GM11168 (cell line): ENCODE measurements around the gene BAZ1B.
"Not testable (repeated sequence)": the region's sequence is repeated elsewhere in the genome, so short reads cannot be mapped to it uniquely, and the experiment has no call there.

Experiments
- in situ Hi-C: fragments of 300-500 bp; cut with MboI; formaldehyde crosslinking; loops from one replicate; pipeline ENCODE4 v1.12.0; 2022; ENCODE audit warnings: low sequenced_read_pairs; ENCODE audit not compliant: unreplicated experiment

BAZ1B gene

DNA sequence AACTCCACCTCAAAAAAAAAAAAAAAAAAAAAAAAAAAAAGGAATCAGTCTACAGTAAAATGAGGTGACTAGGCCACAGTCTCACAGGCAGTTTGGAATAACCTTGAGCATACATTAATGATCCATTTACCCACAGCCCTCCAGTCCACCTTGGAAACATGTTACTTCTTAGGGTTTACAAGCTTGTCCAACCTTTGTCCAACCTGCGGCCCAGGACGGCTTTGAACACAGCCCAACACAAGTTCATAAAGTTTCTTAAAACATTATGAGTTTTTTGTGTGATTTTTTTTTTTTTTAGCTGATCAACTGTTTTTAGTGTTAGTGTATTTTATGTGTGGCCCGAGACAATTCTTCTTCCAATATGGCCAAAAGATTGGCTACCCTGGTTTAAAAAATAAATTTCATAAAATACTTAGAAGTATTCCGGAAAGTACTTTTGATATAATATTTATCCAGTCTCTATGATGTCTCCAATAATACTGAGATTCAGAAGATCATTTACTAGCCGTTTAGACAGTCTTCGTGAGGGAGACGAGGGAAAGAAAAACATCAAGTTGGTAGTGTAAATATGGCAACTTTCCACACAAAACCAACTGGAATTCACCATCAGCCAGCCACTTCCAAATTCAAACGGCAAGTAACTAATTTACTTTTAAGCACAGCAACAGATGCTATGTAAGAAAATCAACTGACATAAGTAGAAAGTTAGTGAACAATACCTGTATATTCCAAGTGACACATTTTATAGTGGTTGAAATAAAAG is 9.9 kb downstream of the BAZ1B start:
- in situ Hi-C loops = no loop called here

- in situ Hi-C loops = no loop called here
These were observed 12.6 kb downstream of the BAZ1B start for GRCh38 chr7:73509463-73509862.

DNA sequence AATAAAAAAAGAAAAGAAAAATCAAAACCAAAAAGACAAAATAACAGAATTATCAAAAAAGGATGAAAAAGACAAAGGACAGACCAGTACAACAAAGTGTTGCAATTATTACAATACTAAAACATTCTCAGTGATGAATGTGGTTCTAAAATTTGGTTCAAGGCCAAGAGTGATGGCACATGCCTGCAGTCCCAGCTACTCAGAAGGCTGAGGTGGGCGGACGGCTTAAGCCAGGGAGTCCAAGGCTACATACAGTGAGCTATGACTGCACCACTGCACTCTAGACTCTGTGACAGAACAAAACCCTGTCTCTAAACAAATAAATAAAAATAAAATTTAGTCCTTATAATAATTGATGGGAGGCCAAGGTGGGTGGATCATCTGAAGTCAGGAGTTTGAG is 14.5 kb downstream of the BAZ1B start:
- in situ Hi-C loops = no loop called here

DNA sequence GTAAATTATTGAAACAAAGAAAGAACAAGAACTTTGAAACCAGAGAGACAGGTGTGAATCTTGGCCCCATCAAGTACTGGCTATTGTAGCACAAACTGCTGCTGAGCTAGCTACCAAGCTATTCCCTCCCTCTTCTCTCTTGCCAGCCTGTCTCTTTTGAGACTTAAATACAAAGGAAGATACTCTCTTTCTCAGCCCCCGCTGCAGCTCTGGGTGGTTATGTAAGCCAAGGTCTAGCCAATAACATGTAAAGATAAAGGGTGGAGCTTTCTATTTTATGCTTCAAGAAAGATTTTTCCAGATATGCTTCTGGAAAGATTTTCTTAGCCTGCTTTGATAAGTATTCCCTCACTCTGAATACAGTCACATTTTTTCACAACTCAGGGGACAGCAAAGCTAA is 17.2 kb downstream of the BAZ1B start:
- in situ Hi-C loops = no loop called here

GRCh38 chr7:73504017-73504416 is 18.1 kb downstream of the BAZ1B start:
- in situ Hi-C loops = no loop called here

GRCh38 chr7:73503229-73503628 is 18.9 kb downstream of the BAZ1B start:
- in situ Hi-C loops = no loop called here

GRCh38 chr7:73496626-73497025 is 25.5 kb downstream of the BAZ1B start:
- in situ Hi-C loops = no loop called here

DNA sequence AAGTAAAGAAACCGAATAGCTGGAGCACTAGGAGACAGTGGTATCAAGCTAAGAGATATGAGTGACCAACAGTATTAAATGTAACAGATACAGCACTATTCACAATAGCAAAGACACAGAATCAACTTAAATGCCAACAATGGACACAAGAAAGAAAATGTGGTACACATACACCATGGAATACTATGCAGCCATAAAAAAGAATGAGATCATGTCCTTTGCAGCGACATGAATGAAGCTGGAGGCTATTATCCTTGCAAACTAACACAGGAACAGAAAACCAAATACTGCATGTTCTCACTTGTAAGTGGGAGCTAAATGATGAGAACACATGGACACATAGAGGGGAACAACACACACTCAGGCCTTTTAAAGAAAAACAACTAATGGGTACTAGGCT is 26.6 kb downstream of the BAZ1B start:
- in situ Hi-C loops = not testable (repeated sequence)

DNA sequence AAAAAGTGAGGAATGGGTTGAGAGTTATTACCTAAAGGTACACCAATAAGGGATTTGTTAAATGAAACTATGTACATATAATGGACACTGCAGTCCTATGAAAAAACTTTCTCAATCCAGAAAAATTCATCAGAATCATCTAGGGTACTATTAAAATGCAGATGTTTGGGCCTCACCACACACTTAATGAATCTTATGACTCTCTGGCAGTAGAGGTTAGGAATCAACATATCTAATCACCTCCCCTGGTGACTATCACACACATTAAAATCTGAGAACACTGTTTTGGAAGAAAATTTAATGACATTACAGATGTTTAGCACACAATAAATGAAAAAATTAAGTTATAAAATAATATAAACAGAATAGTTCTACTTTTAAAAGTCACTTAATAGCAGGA is 32.1 kb downstream of the BAZ1B start:
- in situ Hi-C loops = no loop called here

GRCh38 chr7:73487486-73487885 is 34.6 kb downstream of the BAZ1B start:
- in situ Hi-C loops = no loop called here

DNA sequence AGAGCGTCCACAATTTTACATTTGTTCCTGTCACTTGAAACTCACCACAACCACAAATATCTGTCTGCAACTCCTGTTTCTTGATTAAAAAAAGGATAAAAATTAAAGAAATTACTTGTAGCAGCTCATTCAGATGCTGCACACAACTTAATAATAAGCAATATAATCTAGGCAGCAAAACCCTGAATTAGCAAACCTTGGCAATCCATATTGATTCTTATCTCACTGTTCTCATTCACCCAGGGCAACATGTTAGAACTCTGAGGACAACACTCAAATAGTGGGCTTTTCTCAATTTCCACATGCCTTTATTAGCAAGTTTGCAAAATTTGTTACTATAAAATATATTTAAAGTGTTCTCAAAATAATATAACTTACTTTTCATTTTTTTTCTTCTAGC is 38.9 kb downstream of the BAZ1B start:
- in situ Hi-C loops = no loop called here

DNA sequence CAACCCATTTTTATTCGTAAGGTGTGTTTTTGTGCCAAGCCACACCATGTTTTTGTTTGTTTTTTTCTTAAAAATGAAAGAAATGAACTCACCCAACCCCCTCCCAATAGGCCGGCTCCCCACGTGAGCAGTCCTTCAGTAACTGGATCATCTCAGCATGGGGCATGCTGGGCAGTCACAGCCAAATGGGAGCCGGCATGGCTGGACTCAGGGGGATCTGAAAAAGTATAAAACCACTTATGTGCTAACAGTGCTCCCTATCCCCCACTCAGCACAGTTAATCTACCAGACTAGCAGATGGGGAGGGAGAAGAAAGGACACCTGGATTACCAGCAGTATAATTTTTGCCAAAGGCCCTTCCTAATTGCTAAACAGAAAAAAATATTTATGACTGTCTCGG is 39.3 kb downstream of the BAZ1B start:
- in situ Hi-C loops = no loop called here

GRCh38 chr7:73481521-73481920 is 40.6 kb downstream of the BAZ1B start:
- in situ Hi-C loops = not testable (repeated sequence)

GRCh38 chr7:73478549-73478948 is 43.5 kb downstream of the BAZ1B start:
- in situ Hi-C loops = no loop called here

- in situ Hi-C loops = no loop called here
These were observed 44.7 kb downstream of the BAZ1B start for GRCh38 chr7:73477376-73477775.

DNA sequence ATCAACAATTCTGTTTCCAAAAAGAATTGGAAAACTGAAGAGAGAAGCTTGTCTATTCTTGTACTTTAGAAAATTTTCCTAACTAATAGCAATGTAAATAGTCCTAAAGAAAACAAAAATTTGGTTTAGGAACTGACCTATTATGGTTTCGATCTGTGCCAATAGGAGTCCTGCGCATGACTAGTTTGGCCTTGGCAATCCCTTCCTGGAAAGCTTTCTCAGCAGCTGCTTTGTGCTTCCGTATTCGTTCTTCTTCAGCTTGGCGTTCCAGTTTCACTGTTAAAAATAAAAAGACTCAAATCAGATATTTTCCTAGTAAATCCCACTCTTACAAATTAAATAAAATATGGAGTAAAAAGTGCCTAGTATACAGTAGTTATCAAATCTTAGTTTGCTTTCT is 51.9 kb downstream of the BAZ1B start:
- in situ Hi-C loops = no loop called here

DNA sequence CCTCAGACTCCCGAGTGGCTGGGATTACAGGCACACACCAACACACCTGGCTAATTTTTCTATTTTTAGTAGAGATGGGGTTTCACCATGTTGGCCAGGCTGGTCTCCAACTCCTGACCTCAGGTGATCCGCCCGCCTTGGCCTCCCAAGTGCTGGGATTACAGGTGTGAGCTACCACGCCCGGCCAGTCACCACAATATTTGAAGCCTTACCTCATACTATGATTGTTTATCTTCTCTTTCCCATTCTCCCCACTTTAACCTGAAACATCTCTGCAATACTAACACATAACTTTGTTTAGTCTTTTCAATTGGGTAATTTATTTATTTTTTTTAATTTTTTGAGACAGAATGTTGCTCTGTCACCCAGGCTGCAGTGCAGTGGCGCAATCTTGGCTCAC is 55.0 kb downstream of the BAZ1B start:
- in situ Hi-C loops = not testable (repeated sequence)

DNA sequence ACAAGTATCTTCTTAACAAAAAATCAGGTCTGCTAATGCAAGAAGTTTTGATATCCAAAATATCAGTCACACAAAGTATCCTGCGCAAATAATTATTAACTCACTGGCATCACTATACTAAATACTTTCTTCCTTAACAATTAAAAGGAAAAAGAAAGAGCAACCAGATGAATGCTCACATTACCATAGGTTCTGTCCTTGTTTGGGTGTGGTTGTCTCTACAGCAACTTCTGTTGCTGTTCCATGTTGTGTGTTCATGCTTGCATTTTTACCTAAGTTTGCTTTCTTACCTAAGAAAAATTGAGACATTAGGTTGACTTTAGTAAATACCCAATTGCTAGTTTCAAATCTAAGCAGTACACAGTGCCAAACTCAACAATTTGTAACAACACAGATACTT is 56.0 kb downstream of the BAZ1B start:
- in situ Hi-C loops = no loop called here

GRCh38 chr7:73463966-73464365 is 58.1 kb downstream of the BAZ1B start:
- in situ Hi-C loops = no loop called here

DNA sequence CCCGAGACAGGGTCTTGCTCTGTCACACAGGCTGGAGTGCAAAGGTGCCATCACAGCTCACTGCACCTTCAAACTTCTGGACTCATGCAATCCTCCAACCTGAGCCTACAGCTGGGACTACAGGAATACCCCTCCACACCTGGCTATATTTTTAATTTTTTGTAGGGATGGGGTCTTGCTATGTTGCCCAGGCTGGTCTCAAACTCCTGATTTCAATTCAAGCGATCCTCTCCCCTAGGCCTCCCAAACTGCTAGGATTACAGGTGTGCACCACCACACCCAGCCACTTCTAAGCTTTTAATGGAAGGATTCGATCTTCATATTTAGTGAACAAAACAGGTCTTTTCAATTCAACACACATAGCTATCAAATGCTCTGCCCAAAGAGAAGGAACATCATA is 58.8 kb downstream of the BAZ1B start:
- in situ Hi-C loops = no loop called here

DNA sequence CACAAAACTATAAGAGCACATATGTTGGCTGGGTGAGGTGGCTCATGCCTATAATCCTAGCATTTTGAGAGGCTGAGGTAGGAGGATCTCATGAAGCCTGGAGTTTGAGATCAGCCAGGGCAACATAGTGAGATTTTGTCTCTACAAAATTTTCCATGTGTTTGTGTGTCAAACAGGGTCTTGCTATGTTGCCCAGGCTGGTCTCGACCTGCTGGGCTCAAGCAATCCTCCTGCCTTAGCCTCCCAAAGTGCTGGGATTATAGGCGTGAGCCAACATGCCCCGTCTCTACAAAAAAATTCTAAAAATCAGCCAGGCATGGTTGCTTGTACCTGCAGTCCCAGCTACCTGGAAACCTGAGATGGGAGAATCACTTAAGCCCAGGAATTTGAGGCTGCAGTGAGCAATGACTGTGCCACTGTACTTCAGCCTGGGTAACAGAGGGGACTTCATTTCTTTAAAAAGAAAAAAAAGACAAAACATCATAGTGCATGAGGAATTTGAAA is 60.3 kb downstream of the BAZ1B start:
- in situ Hi-C loops = no loop called here

- in situ Hi-C loops = no loop called here
These were observed 67.7 kb downstream of the BAZ1B start for GRCh38 chr7:73454424-73454823.
